Measurements from ENCODE around the gene KIF24.
"Not testable (repeated sequence)": the region's sequence is repeated elsewhere in the genome, so short reads cannot be mapped to it uniquely, and the experiment has no call there.

KIF24 gene, protein sequence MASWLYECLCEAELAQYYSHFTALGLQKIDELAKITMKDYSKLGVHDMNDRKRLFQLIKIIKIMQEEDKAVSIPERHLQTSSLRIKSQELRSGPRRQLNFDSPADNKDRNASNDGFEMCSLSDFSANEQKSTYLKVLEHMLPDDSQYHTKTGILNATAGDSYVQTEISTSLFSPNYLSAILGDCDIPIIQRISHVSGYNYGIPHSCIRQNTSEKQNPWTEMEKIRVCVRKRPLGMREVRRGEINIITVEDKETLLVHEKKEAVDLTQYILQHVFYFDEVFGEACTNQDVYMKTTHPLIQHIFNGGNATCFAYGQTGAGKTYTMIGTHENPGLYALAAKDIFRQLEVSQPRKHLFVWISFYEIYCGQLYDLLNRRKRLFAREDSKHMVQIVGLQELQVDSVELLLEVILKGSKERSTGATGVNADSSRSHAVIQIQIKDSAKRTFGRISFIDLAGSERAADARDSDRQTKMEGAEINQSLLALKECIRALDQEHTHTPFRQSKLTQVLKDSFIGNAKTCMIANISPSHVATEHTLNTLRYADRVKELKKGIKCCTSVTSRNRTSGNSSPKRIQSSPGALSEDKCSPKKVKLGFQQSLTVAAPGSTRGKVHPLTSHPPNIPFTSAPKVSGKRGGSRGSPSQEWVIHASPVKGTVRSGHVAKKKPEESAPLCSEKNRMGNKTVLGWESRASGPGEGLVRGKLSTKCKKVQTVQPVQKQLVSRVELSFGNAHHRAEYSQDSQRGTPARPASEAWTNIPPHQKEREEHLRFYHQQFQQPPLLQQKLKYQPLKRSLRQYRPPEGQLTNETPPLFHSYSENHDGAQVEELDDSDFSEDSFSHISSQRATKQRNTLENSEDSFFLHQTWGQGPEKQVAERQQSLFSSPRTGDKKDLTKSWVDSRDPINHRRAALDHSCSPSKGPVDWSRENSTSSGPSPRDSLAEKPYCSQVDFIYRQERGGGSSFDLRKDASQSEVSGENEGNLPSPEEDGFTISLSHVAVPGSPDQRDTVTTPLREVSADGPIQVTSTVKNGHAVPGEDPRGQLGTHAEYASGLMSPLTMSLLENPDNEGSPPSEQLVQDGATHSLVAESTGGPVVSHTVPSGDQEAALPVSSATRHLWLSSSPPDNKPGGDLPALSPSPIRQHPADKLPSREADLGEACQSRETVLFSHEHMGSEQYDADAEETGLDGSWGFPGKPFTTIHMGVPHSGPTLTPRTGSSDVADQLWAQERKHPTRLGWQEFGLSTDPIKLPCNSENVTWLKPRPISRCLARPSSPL (N-terminal part only)

DNA sequence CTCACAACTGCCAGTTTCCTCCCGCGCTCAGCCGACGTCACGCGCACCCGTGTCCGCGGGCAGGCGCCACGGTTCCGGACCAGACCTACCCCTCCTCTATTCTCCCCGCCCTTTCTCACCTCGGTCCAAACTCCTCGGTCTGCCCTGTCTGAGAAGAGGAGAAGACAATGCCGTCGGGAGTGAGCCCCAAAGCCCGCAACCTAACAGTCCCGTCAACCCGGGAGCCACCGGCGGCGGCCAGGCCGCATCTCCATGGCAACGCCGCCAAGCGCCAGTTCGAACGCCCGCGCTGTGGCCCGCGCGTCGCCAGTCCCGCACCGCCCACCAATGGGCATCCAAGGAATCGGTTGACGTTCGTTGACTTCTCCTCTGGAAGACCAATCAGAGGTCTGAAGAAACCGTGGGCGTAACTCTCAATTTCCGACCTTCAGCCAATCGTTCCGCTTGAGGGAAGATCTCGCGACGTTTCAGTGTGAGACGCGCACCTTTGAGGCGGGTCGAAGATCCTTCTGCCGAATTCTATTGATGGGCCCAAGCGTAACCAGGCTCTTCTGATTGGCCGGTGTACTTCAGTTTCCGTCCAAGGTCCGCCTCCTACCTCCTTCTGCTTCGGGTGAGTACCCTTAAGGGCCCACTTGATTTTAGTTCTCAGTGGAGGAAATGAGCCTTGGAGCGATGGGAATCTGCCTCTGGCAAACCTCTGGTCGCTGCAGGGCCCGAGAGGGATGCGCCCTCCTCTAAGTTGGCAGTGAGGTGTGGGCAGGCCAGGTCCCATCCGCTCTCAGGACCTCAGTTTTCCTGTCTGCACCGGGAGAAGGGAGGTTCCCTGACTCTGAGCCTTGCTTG, at the start of gene KIF24, which contains the start of gene NUDT2:
Gene KIF24 (minus strand): TSS at position 282 of the 846 bp plus-strand sequence. CDS start 17,922 bp downstream, outside the sequence.
Gene NUDT2 (plus strand): TSS at position 583 of the 846 bp plus-strand sequence. CDS start 9,471 bp downstream, outside the sequence.
- peak; percentile 100 for DNase-seq

DNA sequence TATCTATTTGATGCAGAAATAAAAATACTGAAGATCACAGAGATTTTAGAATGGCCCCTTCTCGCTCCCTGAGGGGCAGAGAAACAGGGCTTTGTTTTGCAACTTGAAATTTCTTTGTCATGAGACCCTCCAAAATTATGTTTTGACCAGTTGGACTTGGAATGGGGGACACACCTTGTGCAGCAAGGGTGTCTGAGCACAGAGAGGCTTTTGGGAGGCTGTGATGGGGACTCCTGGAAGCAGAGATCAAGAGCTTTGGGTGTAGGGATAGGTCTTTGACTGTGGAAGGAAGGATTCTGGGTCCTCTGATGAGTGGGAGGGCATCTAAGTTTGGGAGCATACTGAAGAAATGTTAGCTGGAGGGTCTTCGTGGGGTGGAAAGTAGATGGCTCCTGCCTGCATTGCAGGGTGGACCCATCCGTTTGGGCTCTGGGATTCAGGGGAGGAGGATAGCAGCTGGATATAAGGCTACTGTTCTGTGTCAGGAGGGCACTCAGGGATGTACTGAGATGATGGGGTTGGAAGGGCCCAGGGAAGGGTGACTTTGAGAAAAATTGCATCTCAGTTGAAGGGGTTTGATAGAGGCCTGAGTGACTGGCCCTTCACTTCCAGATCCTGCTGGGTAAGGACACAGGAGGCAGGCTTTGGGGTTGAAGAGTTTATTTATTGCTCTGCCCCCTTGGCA, 49.5 kb upstream of the KIF24 start:
- DNase-seq = no peak

DNA sequence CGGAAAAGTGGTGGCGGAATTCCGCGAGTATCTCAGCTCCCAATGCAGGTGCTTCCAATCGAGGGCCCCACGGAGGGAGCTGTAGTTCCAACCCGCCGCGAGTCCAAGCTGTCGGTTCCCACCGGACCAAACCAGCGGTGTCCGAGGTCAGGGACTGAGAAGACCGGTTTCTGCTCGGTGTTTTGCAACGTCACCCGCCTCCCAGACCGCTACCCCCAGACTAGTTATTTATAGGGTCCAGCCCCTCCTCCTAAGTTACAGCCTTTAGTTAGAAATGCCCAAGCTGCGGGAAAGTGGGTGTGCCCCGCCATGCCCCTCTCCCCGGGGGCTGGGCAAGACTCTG, 48.3 kb upstream of the KIF24 start:
- DNase-seq = no peak

DNA sequence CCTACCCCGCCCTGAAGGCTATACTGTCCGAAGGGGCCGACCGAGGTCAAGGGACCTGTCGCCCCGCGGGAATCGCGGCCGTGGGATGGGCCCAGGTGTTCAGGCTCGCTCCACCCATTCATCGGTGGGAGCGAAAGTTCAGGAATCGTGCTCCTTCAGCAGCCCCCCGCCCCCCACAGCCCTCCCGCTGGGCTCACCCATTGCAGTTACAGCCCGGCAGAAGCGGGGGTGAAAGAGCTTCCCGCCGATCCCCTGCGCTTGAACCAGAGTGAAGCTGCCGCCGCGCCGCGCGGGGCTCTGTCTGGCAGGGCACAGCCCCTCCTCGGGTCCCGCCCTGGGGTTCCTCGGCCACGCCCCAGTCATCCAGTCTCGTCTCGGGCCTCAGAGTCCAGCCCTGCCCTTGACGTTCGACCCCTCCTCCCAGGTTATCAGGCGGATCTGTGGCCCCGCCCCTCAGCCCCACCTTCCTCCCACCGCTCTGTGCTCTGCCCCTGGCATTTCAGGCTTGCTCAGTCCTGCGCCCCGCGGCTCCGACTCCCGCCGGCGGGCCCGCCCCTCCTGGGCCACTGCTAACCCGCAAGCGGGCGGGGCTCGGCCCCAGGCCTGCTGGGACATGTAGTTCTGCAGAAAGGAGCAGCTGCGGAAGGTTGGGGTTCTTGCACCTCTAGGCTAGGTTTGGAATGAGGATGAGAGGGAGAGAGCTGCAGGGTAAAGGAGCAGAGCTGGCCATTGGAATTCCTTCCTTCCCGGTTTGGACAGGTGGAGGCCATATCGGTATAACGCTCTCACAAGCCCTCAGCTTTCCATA, 47.7 kb upstream of the KIF24 start, which contains the start of gene MYORG:
Gene MYORG (minus strand): TSS at position 303 of the 808 bp plus-strand sequence. CDS start 3,955 bp downstream, outside the sequence.
- DNase-seq = peak; percentile 95 to 96

DNA sequence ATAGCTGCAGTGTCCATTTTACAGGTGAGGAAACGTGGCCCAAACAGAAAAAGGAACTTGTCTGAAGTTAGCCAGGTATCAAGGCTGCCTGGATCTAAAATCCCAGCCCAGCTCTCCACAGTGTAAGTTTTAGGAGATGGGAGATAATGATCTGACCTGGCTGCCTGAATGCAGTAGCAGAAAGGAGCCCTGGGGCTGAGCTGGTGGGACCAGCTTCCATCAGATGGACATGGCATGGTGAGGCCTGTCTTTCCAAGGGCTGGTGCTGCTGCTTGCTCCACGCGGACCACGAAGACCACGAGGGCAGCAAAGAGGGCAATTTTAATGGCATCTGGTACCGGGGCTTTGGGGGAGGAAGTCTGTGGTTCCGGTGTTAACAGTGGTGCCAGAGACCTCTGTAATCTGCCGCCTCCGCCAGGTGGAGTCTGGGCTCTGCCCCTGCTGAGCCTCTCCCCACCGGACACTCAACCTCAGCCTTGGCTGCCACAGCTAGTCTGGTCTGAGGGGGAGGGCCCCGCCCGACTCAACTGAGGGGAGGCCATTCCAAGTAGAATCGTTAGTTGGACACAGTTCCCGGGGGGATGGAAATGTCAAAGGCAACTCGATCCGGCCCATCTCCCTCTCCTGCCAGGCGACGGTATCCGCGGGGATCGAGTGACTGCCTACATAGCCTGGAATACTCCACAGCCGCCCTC, 47.0 kb upstream of the KIF24 start:
- DNase-seq = peak; percentile 30 to 36

DNA sequence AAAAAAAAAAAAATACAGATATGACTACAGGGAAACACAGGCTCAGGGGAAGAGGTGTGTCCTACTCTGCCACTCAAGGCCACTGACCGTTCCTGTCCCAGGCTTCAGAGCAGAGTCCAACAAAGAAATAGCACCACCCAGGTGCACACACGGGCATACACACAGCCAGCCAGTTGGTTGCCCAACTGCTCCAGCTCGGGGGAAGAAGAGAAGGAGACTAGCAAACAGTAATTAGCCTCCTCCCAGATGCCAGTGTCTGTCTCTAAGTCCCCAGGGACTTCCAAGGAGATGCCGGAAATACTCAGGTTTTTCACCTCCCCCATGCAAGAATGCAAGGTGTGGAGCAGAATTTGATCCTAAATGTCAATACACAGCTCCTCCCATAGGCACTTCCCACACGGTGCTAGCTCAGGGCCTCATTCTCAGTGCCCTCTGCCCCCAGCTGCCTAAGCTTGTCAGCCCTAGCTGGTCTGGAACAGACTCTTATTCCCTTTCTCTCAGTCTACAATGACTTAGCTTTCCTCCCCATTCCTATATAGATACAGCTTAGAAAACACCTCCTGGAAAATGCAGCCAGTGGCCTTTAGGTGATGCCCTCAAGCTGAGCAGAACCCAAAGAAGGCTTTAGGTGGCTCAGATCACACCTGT, 46.0 kb upstream of the KIF24 start:
- DNase-seq = peak in 1 of 2 experiments; percentile 26

DNA sequence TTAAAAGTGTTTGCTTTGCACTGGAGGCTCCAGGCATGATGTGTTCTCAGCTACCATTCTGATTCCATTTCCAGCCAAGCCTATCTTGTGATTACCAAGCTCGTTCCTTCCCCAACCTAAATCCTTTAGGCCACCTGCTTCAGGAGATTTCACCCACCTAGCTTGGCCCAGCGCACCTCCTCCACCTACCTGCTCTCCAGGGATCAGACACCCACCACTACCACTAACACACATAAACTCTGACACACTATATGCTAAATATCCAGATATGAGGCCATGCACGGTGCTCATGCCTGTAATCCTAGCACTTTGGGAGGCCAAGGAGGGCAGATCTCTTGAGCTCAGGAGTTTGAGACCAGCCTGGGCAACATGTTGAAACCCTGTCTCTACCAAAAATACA, 45.3 kb upstream of the KIF24 start:
- DNase-seq = no peak

DNA sequence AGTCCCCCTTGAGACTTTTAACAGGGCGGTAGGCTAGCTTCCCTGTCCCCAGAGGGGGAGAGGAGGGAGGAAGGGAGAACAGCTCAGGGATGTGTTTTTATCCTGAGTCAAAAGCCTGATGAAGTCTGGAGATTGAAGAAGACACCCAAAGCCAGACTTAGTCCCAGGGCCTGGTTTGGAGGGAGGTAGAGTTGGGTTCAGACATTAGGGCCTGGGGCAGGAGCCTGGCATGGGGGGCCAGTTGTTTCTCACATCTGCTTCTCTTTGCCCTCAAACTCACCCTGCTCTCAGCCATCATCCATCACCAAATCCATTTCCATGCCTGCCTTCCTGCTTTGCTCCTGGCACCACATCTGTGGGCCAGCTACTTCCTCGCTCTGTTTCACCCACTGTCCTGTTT, 44.7 kb upstream of the KIF24 start:
- no peak for DNase-seq

DNA sequence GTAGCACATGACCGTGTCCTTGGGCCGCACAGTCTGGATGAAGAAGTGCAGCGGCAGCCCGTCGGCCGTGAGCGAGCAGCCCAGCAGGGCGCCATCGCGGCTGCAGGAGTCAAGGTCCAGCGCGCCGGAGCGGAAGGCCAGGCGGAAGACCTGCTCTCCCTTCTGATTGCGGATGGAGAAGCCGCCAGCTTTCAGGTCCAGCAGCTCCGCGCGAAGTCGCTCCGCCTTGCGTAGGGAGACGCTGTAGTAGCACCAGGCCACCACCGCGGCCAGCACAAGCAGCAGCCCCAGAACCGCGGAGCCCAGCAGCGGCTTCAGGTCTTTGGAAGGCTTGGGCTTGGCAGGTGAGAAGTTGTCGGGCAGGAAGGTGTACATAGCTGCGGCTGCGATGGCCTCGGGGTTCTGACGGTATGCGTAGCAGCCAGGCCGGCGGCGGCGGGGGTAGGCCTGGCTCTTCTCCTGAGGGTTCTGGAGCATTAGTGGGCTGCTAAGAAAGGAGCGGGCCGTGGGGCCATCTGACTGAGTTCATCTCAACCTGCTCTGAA, 43.5 kb upstream of the KIF24 start:
- DNase-seq = no peak

DNA sequence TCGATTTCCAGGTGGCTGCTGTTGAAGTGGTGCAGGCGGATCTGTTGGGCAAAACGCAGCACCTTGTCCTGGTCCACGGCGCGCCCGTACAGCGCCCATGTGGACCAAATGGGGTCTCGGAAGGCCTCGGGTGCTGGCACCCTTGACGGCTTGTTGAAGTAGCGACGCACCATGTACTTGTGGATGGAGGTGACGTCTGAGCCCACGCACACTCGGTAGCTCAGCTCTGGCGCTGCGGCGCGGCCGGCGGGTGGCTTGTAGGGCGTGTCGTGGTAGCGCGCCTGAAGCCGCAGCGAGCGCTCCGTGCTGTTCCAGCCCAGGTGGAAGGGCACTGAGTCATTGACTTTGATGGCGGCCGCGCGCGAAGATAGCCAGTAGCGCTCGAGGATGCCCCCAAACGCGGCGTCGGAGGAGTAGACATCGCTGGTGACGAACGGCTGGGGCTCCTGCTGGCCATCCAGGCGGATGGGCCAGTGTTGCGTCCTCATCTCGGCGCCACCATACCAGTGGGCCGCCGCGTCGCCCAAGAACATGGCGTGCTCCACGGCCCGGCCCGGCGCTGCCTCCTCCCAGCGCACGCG, 42.9 kb upstream of the KIF24 start:
- no peak for DNase-seq

DNA sequence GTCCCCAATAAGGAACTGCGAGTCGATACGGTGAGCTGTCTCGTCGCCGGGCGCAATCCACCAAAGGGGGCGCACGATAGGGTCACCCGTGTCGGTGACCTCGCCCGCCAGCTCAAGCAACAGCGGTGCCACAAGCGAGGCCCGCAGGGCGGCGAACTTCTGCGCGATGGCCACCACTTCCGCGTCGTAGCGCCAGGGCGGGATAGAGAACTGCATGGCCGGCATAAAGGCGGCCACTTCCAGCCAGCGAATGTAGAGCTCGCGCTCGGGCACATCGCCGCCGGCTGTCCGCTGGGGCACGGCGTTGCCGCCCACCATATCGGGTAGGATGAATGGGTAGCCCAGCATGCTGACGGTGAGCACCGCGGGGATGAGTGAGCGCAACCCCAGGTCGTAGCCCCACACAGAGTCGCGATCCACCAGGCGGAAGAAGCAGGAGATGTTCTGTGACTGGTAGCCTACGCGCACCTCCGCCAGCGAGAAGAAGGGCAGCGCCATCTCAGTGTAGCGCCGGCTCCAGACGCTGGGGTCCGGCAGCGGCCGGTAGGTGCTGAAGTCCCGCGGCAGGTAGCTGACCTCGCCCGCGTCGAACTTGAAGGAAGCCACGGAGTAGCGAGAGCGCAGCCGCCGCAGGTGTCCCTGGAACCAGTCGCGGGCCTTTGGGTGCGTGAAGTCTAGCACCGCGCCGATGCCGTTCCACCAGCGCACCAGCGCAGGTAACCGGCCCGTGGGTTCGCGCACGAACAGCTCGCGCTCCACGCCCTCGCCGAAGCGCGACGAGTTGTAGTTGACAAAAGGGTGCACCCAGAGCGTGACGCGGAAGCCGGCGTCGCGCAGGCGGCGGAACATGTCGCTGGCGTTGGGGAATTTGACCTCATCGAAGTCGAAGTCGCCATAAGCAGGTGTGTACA, 42.2 kb upstream of the KIF24 start:
- DNase-seq = no peak

DNA sequence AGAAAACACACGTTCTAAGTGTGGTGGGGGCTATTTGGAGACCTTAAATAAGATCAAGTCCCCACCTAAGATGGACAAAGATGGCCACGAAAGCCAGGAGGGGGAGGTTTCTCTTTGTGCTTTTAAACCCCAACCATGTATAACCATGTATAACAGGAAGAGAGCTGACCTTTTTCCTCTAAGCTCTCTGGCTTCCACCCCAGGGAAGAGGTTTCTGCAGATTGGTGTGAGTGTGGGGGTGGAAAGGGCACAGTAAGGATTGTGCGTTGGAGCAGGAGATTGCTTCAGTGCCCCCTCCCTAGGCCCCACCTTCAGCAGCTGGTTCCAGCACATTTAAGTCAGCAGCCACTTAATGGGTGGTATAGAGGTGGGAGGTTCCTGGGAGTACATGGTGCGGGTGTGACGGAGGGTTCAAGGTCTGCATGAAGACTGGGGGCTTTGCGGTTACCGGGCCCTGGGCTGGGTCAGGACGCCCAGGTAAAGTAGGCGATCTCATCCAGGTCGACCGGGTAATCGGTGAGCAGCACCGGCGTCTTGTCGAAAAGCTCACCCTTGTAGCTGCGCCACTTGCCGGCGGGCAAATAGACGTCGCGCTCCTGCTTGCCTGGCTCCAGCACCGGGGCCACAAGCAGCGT, 41.4 kb upstream of the KIF24 start:
- no peak for DNase-seq

DNA sequence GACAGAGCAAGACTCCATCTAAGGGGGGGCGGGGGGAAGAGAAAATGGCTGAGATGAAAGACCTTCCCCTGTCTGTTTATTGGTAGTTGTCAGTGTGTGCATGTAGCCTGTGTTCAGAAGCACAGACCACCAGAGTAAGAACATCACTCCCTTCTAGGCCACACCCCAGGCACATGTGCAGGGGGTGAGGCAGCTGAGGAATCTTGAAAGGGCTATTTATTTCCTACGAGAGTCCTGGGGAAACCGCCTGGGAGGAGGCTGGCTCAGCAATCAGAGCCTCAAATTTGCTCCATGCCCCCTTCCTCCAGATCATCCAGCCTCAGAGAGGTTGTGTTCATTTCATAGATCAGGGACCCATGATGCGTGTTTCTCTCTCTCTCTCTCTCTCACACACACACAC, 40.6 kb upstream of the KIF24 start:
- DNase-seq = no peak

DNA sequence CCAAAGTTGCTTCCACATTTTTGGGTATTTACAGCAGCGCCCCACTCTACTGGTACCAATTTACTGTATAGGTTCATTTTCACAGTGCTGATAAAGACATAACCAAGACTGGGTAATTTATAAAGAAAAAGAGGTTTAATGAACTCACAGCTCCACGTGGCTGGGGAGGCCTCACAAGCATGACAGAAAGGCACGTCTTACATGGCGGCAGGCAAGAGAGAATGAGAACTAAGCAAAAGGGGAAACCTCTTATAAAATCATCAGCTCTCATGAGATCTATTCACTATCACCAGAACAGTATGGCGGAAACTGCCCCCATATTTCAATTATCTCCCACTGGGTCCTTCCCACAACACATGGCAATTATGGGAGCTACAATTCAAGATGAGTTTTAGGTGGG, 39.7 kb upstream of the KIF24 start:
- DNase-seq = not testable (repeated sequence)

DNA sequence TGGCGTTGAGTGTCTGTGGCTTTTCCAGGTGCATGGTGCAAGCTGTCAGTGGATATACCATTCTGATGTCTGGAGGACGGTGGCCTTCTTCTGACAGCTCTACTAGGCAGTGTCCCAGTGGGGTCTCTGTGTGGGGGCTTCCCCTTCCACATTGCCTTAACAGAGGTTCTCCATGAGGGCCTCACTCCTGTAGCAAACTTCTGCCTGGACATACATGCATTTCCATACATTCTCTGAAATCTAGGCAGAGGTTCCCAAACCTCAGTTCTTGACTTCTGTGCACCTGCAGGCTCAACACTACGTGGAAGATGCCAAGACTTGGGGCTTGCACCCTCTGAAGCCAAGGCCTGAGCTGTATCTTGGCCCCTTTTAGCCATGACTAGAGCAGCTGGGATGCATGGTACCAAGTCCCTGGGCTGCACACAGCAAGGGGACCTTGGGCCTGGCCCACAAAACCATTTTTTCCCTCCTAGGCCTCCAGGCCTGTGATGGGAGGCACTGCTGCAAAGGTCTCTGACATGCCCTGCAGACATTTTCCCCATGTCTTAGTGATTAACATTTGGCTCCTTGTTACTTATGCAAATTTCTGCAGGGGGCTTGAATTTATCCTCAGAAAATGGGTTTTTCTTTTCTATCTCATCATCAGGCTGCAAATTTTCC, 38.8 kb upstream of the KIF24 start:
- DNase-seq = not testable (repeated sequence)

DNA sequence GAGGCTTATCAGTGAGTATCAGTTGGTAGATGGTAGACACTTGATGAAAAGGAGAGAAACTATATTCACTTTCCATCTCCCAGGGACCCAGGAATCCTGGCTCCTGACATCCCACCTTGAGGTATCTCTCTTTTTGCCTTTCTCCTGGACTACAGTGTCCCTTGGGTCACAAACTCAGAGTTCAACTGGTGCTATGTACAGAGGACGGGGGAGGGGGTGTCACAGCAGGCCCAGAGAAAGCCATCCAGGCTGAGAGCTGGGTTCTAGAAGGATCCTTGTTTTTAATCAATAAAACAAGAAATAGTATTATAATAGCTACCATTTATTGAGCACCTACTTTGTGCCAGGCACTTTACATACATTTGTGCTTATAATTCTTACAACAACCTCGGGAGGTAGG, 37.3 kb upstream of the KIF24 start:
- no peak for DNase-seq
